Stimulated activated memory B cell treated with anti-CD40 and anti-IgM and Interleukin-4, amounts not matched to agents 10 μg/mL and 1 μg/mL and 100 μg/mL, for 72 hours (primary cell): ENCODE results near the gene ANGEL1.

Experiments
- ATAC-seq: fragments of 150-1000 bp; cut with Tn5 transposase; 2 replicates; pipeline ENCODE4 v1.10.0; 2021
- H3K27ac Mint-ChIP-seq: one replicate; pipeline ENCODE4 v1.8.0; 2022; ENCODE audit warnings: mild to moderate bottlenecking, mixed read lengths
- H3K27me3 Mint-ChIP-seq: one replicate; pipeline ENCODE4 v1.8.0; 2022; ENCODE audit warnings: mixed read lengths
- H3K36me3 Mint-ChIP-seq: one replicate; pipeline ENCODE4 v1.8.0; 2022; ENCODE audit warnings: mixed read lengths
- H3K4me1 Mint-ChIP-seq: one replicate; pipeline ENCODE4 v1.8.0; 2022; ENCODE audit warnings: mixed read lengths
- H3K4me3 Mint-ChIP-seq: one replicate; pipeline ENCODE4 v1.8.0; 2022; ENCODE audit warnings: mild to moderate bottlenecking, moderate library complexity, mixed read lengths
- H3K9me3 Mint-ChIP-seq: one replicate; pipeline ENCODE4 v1.8.0; 2022; ENCODE audit warnings: mixed read lengths

ANGEL1 gene

DNA sequence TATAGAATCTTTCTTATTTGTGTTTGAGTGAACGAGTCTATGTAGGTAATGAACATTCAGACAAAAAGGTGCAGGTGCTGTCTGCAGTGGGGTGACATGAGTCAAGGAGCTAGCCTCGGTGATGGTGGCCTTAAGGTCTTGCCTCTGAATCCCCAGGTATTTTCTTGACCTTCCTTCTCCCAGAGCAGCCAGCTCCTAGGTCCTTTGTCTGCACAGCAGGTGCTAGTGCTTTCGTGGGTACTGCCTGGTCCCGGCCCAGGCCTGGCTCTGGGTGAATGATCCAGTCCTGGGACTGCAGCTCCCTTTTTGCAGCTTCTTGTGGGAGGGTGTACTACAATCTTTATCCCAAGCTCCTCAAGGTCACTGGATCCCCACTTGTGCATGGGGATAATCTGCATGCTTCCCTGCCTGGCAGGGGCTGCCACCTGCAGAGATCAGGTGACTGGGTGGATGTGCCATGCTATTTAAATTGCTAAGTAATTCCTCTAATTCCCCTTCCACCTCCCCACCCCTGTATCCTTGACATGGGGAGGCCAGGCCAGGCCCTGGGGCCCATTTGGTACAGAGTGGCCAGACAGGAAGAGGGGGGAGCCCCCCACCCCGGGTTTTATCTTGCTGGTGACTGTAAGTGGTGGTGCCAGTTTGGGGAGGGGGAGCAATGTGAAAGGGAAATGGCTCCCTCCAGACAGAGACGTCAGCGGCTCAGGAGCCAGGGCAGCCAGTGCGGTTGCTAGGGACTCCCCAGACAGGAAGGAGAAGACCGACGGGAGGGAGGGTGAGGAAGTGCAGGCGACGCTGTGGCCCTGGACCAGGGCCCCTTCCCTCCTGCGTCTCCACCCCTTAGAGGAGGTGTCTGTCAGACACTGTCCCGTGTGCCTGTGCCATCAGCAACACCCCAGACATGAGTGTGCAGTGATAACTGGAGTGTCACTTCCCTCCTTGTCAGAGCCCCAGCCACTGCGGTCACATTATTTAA lies 44.7 kb downstream of the ANGEL1 start:
- Mint-ChIP-seq H3K9me3 (no peaks in the 10 kb centered on the region), H3K27me3 (peaks cover 59% of the 10 kb centered on the region), H3K36me3 (no peaks in the 10 kb centered on the region), H3K27ac (peak overlapping the region; percentile 69), H3K4me1 (peaks cover 28% of the 10 kb centered on the region), H3K4me3 (no peak overlapping the region)
- ATAC-seq = peak; percentile 94

DNA sequence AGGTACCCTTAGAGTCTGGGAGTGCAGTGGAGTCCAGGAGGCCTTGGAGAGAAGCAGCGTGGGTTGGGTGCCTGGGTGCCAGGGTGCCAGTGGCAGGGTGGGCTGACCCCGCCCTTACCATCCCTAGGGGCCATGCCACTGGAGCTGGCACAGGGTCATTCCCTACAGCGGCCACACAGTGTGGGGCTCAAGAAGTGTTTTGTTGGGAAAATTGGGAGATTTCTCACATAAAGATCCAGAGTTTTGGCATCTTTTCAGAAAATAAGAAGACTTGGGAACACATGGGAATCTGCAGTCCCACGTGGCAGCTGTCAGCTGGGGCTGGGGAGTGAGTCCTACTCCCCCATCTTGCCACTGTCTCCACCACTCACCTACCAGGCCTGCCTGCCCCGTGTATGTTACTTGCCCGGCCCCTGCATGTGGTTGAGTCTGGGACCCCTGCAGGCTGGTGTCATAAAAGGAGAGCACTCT lies 47.2 kb downstream of the ANGEL1 start:
- H3K4me1 Mint-ChIP-seq = peaks cover 30% of the 10 kb centered on the region
- H3K36me3 Mint-ChIP-seq = no peaks in the 10 kb centered on the region
- peaks cover 51% of the 10 kb centered on the region for H3K27me3 Mint-ChIP-seq
- no peak for ATAC-seq
- H3K9me3 Mint-ChIP-seq = no peaks in the 10 kb centered on the region
- no peak overlapping the region for H3K27ac Mint-ChIP-seq
- H3K4me3 Mint-ChIP-seq = no peak overlapping the region

DNA sequence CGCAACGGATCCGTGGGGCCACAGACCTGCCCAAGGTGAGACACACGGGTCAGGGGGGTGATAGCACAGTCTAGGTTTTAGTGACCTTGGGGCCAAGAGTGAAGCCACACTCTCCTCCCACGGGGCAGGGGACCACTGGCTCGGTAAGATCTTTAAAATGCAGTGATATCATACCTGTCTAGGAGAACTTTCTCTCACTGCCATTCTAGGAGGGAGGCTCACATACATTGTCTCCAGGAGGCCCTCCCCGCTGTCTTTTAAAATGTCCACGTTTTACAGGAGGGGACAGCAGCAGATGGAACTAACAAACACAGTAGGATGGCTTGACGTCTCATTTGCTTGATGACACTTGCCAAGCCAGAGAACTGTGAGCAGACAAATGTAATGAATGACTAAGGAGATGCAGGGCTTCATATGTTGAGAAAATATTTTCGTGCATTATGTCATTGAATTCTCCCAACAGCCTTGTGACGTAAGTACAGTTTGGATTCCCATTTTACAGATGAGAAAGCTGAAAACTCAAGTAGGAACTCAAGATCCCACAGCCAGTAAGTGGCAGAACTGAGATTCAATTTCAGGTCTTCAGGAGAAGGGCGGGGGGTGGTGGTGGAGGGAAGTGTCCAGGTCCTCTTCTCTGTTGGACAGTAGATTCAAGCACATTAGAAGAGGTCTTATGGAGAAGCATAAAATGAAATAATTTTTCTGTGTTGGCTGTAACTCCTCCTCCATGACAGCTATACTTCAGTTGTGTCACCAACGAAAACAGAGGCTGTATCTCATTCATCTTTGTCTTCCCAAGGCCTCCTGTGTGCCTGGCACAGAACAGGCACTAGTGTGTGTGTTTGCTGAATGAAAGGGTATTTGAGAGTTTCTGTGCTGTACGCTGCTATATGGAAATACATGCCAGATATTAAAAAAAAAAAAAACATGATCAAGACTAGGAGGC lies 49.3 kb downstream of the ANGEL1 start:
- Mint-ChIP-seq H3K27me3 (peaks cover 63% of the 10 kb centered on the region), H3K36me3 (no peaks in the 10 kb centered on the region), H3K9me3 (no peaks in the 10 kb centered on the region), H3K4me1 (peaks cover 22% of the 10 kb centered on the region), H3K27ac (no peak overlapping the region), H3K4me3 (no peak overlapping the region)
- ATAC-seq = no peak

DNA sequence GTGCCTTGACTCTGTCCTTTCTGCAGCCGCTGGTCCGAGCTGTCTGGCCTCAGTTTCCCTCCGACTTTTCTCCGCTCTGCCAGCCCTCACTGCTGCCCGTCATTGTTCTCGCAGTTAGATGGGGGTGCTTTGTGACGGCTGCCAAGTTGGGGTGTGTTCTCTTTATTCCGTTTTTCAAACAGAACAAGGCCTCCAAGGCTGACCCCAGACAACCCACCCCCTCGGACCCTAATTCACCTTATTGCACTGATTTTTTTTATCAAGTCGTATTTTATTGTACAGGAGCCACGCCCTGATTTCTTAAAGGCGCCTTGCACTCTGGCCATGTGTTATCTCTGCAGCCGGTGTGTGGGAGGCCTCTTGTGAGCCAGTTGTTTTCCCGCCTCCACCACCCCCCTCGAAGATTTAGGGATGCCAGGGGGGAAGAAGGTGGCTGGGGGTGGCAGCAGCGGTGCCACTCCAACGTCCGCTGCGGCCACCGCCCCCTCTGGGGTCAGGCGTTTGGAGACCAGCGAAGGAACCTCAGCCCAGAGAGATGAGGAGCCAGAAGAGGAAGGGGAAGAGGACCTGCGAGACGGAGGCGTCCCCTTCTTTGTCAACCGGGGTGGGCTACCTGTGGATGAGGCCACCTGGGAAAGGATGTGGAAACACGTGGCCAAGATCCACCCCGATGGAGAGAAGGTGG lies 50.1 kb downstream of the ANGEL1 start:
- peaks cover 71% of the 10 kb centered on the region for H3K27me3 Mint-ChIP-seq
- H3K36me3 Mint-ChIP-seq = no peaks in the 10 kb centered on the region
- no peak for ATAC-seq
- peaks cover 14% of the 10 kb centered on the region for H3K4me1 Mint-ChIP-seq
- peak overlapping the region; percentile 74 for H3K4me3 Mint-ChIP-seq
- peak overlapping the region; percentile 27 for H3K27ac Mint-ChIP-seq
- no peaks in the 10 kb centered on the region for H3K9me3 Mint-ChIP-seq

DNA sequence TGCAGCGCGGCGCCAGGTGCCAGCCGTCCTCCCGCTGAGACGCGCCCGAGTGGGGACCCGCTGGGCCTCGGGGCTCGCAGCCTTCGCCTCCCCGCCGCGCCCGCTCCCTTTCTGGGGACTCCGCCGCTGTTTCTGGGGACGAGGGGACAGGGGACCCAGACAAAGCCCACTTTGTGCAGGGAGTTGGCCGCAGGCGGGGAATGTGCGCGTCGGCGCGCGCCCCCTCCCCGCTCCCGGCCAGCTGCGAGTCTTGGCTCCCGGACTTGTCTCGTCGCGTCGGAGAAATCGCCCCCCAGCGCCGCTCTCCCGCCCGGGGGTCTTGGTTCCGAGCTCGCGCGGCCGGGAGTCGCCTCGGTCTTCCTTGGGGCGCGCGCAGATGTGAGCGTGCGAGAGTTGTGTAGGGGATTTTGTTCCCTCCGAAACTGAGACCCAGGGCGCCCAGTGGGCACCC lies 50.7 kb downstream of the ANGEL1 start:
- H3K27ac Mint-ChIP-seq = peak overlapping the region; percentile 27
- no peaks in the 10 kb centered on the region for H3K36me3 Mint-ChIP-seq

DNA sequence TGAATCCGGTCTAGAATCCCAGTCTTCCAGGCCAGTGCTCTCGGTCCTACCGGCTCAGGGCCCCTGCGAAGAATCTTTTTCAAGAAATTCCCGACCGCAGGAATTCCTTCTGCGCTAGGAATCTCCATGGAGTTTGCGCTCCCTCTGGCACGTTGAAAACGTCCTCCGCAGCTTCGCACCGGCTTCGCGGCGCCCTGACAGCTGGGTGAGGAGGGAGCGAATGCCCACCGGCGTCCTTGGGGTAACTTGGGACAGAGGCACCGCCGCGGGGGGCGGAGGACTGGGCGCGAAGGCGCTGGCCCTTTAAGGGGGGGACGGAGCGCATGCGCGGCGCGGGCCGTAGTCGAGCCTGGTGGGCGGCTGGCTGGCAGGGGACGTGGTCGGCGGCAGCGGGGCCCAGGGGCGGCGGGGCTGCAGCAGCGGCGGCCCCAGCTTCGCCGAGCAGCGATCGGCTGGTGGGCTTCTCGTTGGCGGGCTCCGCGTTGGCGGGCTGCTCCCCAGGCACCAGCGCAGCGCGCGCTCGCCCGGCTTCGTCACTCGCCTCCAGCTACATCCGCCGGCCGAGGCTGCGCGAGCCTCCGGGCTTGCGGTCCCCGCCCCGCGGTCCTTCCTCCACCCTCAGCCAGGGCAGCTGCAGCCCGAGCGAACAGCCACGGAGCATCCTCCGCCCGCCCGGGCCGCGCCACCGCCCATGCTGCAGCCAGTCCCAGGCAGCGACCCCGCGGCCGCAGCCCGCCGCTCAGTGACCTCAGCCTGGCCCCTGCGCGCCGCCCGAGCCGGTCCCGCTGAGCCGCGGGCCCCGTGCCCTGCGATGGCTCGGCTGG lies 51.3 kb downstream of the ANGEL1 start, which contains the start of gene VASH1:
Gene VASH1 (plus strand): TSS at position 333 of the 824 bp plus-strand sequence. CDS start 1,354 bp downstream, outside the sequence.
- H3K27ac Mint-ChIP-seq = peak within 1 kb of the TSS; percentile 27
- no peaks in the 10 kb centered on the region for H3K9me3 Mint-ChIP-seq
- peak within 1 kb of the TSS; percentile 74 for H3K4me3 Mint-ChIP-seq
- peak; percentile 88 for ATAC-seq
- no peaks in the 10 kb centered on the region for H3K36me3 Mint-ChIP-seq
- H3K27me3 Mint-ChIP-seq = peaks cover 79% of the 10 kb centered on the region
- H3K4me1 Mint-ChIP-seq = peaks cover 14% of the 10 kb centered on the region

More for the DNA sequence above, 50.7 kb downstream of the ANGEL1 start:
- Mint-ChIP-seq H3K4me3 (peak overlapping the region; percentile 74), H3K9me3 (no peaks in the 10 kb centered on the region), H3K4me1 (peaks cover 14% of the 10 kb centered on the region), H3K27me3 (peaks cover 73% of the 10 kb centered on the region)
- ATAC-seq = peak; percentile 1

DNA sequence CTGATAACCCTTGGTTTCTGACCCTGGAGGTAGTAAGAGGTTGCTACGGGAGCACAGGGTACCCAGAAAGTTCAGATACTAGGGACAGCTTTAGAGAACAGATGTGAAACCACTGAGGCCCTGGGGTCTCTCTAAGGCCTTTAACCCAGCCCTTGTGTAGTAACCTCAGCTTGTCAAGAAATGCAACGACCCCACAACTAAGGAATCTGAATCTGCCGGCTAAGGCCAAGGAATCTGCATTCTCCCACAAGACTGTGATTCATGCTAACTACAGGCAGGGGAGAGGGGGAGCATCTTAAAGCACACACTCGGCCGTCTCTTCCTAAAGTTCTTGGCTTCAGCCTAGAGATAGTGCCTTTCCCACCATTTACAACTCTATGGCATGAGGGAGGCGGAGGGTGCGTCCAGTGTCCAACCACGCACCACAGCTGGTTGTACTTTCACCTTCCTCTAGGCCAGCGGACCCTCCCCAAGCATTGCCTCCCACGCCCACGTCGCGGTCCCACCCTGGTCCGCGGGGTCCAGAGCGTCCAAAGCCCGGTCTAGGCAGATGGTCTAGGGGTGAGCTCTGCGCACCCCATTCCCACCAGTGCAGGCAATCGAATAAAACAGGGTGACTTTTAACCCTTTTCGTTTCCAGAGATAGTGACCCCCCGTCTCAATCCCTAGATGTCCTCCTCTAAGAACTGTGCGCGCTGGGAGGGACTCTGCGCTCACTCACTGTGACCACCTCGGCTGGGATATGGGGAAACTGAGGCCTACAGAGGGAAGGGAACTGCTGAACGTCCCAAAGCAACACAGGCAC lies 52.1 kb downstream of the ANGEL1 start:
- H3K36me3 Mint-ChIP-seq = no peaks in the 10 kb centered on the region
- no peak for ATAC-seq
- H3K27me3 Mint-ChIP-seq = peaks cover 85% of the 10 kb centered on the region
- no peak overlapping the region for H3K27ac Mint-ChIP-seq
- peaks cover 14% of the 10 kb centered on the region for H3K4me1 Mint-ChIP-seq
- H3K9me3 Mint-ChIP-seq = no peaks in the 10 kb centered on the region
- peak overlapping the region; percentile 73 for H3K4me3 Mint-ChIP-seq

DNA sequence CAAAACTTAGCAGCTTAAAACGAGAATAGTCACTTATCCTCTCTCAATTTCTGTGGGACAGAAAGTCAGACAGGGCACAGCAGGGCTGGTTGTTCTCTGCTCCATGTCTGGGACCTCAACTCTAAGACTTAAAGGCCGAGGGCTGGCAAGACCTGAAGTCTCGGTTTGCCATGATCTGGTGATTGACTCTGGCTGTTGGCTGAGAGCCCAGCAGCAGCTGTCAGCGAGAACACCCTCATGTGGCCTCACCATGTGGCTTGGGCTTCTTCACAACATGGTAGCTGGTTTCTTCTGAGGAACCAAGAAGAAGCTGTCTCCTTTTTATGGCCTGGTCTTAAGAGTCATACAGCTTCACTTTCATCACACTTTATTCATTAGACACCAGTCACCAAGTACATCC lies 53.1 kb downstream of the ANGEL1 start:
- H3K36me3 Mint-ChIP-seq = no peaks in the 10 kb centered on the region
- peaks cover 14% of the 10 kb centered on the region for H3K4me1 Mint-ChIP-seq
- peaks cover 76% of the 10 kb centered on the region for H3K27me3 Mint-ChIP-seq
- ATAC-seq = no peak
- H3K27ac Mint-ChIP-seq = no peak overlapping the region
- no peak overlapping the region for H3K4me3 Mint-ChIP-seq
- no peaks in the 10 kb centered on the region for H3K9me3 Mint-ChIP-seq

DNA sequence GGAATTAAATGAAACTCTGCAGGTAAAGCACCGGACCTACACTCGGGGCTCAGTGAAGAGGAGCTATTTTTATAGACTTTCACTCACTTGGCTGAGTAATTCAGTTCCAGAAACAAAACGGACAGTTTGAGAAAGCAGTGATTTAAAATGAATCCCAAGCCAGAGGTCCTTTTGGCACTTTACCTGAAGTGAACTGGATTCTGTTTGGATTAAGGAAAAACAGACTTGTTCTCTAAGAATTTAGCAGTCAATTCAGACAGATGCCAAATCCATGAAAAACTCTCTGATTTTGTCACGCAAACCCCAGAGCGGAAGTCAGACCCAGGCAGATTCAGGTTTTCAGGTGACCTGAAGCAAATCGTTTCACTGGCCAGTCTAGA lies 56.3 kb downstream of the ANGEL1 start:
- no peak for ATAC-seq
- Mint-ChIP-seq H3K4me3 (no peak overlapping the region), H3K9me3 (no peaks in the 10 kb centered on the region), H3K36me3 (no peaks in the 10 kb centered on the region), H3K27me3 (peaks cover 51% of the 10 kb centered on the region), H3K4me1 (peaks cover 6% of the 10 kb centered on the region), H3K27ac (no peak overlapping the region)

DNA sequence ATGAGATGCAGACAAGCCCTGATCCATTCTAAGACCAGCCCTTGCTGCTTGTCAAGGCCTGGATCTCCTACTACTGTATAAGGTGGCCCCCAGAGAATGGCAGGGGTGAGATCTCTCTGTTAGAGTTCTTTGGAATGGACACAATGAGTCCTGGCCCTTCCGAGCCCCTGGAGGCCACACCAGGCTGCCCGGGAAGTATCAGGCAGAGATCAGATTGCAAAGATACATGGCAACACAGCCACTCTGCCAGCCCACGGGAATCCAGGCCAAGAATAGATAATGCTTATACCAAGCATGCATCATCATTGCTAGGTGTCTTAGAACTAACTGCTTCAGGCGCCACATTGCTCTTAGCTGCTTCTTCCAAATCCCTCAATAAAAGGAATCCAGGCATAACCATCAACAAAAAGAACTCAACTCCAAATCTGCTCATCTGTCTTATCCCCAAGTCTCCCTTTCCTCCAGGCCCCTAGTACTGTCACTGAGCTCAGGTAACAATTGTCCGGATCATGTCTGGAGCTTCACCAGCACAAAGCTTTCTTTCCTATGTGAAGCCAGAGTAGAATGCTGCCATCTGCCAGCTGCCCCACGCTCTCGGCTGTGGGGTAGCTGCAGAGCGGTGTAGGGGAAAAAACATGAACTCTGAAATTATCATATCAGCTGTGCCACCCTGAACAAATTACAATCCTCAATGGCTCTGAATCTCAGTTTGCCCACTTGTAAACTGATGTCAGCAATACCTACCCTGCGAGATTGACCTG lies 56.9 kb downstream of the ANGEL1 start:
- no peak for ATAC-seq
- Mint-ChIP-seq H3K27ac (no peak overlapping the region), H3K27me3 (peaks cover 48% of the 10 kb centered on the region), H3K9me3 (no peaks in the 10 kb centered on the region), H3K4me1 (peaks cover 2% of the 10 kb centered on the region), H3K36me3 (no peaks in the 10 kb centered on the region), H3K4me3 (no peak overlapping the region)

DNA sequence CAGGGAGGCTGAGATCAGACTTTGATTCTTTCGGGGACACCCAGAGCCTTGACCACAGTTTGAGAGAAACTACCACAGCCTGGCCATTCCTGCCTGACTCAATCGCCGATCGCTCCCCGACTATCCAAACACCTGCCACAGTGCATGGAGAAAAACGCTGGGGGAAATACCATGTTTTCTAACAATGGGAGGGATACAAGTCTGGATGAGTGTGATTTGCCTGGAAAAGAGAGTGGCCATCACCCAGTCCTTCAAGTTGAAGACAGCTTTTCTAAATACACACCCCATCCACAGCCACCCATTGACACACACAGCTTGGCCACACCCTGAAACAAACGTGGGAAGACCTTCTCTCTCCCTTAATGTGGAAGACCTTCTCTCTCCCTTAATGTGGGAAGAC lies 58.1 kb downstream of the ANGEL1 start:
- no peak for ATAC-seq
- Mint-ChIP-seq H3K27ac (no peak overlapping the region), H3K4me1 (no peaks in the 10 kb centered on the region), H3K27me3 (peaks cover 36% of the 10 kb centered on the region), H3K9me3 (no peaks in the 10 kb centered on the region), H3K4me3 (no peak overlapping the region), H3K36me3 (no peaks in the 10 kb centered on the region)

DNA sequence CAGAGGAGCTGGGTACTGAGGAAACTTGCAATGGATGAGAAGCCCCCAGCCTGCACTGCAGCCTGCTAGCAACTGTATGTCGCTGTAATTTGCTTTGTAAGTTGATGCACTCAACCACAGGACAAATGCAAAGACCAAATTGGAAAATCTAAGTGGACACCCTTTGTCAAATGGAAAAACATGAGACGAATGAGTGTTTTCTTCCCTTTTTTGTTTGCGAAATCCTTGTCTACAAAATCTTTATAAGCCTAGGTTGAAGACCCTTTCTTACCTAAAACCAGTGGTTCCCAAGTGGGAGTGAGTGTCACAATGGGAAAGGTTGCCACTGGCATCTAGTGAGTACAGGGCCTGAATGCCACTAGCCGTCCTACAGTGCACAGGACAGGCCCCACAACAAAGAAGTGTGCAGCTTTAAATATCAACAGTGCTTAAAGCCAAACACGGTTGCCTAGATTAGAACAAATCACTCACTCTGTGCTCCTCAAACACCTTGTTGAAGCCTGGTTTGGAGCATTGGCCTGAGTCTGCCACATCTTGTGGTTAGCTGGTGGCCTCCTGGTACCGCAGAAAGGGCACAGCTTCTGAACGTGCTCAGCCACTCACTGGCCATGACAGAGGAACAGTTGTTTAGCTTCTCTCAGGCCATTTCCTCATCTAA lies 59.0 kb downstream of the ANGEL1 start:
- Mint-ChIP-seq H3K4me3 (no peak overlapping the region), H3K4me1 (no peaks in the 10 kb centered on the region), H3K9me3 (no peaks in the 10 kb centered on the region), H3K36me3 (no peaks in the 10 kb centered on the region), H3K27me3 (peaks cover 26% of the 10 kb centered on the region), H3K27ac (no peak overlapping the region)
- no peak for ATAC-seq
